NCI-H526 treated with DMSO at 0.1 percent for 48 hours (cell line): ENCODE measurements around the gene GLB1L3.

Experiments used
- DNase-seq: peaks from one replicate; lab custom pipeline; 2025; lab: John Stamatoyannopoulos, UW

Gene GLB1L3

GRCh38 chr11:134363161-134363560 is 87.0 kb downstream of the GLB1L3 start:
- DNase-seq, result no peak

DNA sequence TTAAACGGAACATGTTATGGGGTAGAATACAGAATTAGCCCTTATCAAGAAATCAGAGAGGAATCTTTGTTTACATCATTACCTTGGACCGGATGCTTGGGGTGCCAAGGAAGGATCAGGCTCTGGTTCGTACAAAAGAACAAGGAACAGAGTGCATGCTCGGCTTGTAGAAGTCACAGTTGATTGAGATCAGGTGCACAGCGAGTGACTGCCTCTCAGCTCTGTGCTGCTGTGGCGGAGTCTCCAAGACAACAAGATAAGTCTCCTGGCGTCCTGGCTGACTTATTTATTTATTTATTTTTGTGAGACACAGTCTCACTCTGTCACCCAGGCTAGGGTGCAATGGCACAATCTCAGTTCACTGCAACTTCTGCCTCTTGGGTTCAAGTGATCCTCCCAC is 87.4 kb downstream of the GLB1L3 start:
- DNase-seq, result peak; percentile 25

DNA sequence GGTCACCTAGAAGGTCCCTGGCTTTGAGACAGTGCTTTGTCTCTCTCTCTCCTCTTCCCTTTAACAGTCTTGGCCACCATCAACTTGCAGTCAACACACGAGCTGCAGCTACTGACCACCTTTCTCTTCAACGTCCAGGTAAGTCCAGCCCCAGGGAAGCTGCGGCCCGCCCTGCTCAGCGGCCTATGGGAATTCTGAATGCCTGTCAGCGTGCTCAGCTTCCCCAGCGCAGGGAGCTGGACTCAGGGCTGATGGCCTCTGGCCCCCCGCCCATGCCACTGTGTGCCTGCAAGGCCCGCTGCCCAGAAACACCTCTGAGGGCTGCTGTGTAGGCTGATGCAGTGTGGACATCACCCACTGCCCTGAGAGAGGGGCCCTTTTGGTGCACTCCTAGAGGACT is 88.1 kb downstream of the GLB1L3 start:
- DNase-seq, result no peak

- DNase-seq, result no peak
Measured at GRCh38 chr11:134365011-134365925, 89.1 kb downstream of the GLB1L3 start.

GRCh38 chr11:134366254-134366653 is 90.1 kb downstream of the GLB1L3 start:
- no peak for DNase-seq

- no peak for DNase-seq
Measured at GRCh38 chr11:134367781-134368180, 91.6 kb downstream of the GLB1L3 start.
